Measurements from ENCODE around the gene AUTS2.

Gene AUTS2

DNA sequence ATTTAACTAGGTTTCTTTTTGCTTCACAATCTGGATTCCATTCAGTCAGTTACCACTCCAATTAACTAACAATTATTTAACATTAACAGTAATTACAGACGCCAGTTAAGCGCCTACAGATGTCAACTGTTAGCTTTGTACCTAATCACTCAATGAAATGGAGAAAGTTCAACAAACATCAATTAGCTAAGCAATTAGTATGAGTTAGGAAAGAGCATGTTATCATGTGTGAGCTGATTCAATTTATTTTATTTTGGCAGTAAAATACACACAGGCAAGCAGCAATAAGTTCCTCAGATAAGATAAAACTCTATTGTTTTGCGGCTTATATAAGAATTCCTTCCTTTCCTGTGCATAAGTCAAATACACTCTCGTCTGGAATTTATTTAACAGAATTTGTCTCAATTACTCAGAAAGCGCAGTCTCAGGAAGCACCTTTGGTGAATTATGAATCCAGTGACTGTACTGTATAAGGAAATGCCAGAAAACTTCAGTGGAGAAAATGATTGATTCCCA lies 1106.6 kb downstream of the AUTS2 start:
- Histone ChIP-seq H3K27me3 (no peaks in the 10 kb centered on the region), H3K4me3 (no peak overlapping the region), H3K4me1 (peaks cover 0 to 20% (median 8%) of the 10 kb centered on the region in 4 donors), H3K27ac (no peak overlapping the region), H3K9me3 (no peaks in the 10 kb centered on the region), H3K36me3 (no peaks in the 10 kb centered on the region)
- DNase-seq: no peak
- intact Hi-C loops (cut with DNase I; ENCODE audit: low total_unique reads): loop anchor here (5.0 kb wide), 1 partner anchor 513 kb away; no protein-coding TSS in a partner anchor
- TF ChIP-seq, protein P1, sequence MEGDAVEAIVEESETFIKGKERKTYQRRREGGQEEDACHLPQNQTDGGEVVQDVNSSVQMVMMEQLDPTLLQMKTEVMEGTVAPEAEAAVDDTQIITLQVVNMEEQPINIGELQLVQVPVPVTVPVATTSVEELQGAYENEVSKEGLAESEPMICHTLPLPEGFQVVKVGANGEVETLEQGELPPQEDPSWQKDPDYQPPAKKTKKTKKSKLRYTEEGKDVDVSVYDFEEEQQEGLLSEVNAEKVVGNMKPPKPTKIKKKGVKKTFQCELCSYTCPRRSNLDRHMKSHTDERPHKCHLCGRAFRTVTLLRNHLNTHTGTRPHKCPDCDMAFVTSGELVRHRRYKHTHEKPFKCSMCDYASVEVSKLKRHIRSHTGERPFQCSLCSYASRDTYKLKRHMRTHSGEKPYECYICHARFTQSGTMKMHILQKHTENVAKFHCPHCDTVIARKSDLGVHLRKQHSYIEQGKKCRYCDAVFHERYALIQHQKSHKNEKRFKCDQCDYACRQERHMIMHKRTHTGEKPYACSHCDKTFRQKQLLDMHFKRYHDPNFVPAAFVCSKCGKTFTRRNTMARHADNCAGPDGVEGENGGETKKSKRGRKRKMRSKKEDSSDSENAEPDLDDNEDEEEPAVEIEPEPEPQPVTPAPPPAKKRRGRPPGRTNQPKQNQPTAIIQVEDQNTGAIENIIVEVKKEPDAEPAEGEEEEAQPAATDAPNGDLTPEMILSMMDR (IDR thresholded peaks at IDR 0.05): no peak

DNA sequence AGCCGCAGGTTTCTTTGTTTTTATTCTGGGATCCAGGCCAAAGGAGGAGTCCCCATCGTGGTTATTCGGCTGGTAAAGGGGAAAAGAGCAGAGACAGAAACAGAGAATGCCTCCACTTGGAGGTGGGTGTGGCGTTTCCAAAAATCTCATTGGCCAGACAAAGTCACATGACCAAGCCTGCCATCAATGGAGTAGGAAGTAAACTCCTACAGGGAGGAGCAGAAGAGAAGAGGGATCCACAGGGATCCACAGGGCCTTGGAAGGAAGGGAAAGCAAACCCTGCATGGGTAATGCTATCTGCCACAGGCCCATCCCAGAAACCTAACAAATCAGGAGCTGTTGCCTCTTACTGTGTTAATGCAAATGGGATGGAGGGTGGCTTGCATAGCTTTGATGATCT lies 1107.9 kb downstream of the AUTS2 start:
- TF ChIP-seq, protein P1 (IDR thresholded peaks at IDR 0.05): no peak

DNA sequence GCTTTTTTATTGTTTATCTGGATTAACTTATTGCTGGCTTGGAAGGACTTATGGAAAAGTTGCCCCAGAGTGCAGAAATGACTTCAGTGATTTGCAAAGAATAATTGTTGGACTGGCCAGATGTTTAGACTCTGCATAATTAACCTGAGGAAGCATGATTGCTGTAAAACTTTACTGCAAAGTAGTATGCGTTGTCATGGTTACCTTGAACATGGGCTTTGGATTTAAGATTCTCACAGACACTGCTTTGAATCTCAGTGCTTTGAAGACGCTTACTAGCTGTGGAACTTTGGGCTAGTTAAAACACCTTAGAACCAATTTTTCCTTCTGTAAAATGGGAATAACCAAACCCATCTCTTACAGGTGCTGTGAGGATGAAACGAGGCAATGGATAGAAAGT lies 1108.4 kb downstream of the AUTS2 start:
- peaks cover 0 to 30% (median 7%) of the 10 kb centered on the region in 4 donors for H3K4me1 ChIP-seq
- H3K27ac ChIP-seq: no peak overlapping the region
- TF ChIP-seq, protein P1 (IDR thresholded peaks at IDR 0.05): no peak
- no peak overlapping the region for H3K4me3 ChIP-seq
- H3K9me3 ChIP-seq: no peaks in the 10 kb centered on the region
- DNase-seq: no peak
- intact Hi-C loops (cut with DNase I; ENCODE audit: low total_unique reads): no loop called here
- H3K27me3 ChIP-seq: no peaks in the 10 kb centered on the region
- H3K36me3 ChIP-seq: no peaks in the 10 kb centered on the region

More for the DNA sequence above, 1107.9 kb downstream of the AUTS2 start:
- H3K27ac ChIP-seq: no peak overlapping the region
- no peaks in the 10 kb centered on the region for H3K36me3 ChIP-seq
- no peaks in the 10 kb centered on the region for H3K27me3 ChIP-seq
- DNase-seq: no peak
- no peaks in the 10 kb centered on the region for H3K9me3 ChIP-seq
- H3K4me3 ChIP-seq: no peak overlapping the region
- H3K4me1 ChIP-seq: peaks cover 0 to 30% (median 8%) of the 10 kb centered on the region in 4 donors
- intact Hi-C loops (cut with DNase I; ENCODE audit: low total_unique reads): no loop called here

DNA sequence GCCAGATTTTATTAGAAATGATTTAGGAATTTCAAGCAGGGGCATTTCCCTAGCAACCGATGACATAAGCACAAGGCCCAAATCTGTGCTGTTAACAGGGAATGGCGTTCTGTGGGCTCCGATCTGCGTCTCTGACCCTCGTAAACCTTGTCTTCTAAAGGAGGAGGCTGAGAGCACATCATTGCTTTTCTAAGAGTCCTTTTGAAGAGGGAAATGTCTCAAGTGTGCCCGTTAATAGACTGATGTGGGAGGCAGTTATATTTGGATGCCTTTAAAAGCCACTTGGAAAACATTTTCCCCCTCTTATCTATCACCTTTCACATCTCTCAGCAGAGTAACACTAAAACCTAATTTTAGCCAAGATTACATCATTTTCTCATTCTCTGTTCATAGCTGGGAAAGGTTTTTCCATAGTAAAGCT lies 1109.6 kb downstream of the AUTS2 start:
- TF ChIP-seq, protein P1 (IDR thresholded peaks at IDR 0.05): no peak
- intact Hi-C loops (cut with DNase I; ENCODE audit: low total_unique reads): no loop called here
- no peak for DNase-seq
- Histone ChIP-seq H3K27ac (no peak overlapping the region), H3K9me3 (no peaks in the 10 kb centered on the region), H3K27me3 (no peaks in the 10 kb centered on the region), H3K36me3 (no peaks in the 10 kb centered on the region), H3K4me3 (no peak overlapping the region), H3K4me1 (peaks cover 0 to 30% (median 7%) of the 10 kb centered on the region in 4 donors)

DNA sequence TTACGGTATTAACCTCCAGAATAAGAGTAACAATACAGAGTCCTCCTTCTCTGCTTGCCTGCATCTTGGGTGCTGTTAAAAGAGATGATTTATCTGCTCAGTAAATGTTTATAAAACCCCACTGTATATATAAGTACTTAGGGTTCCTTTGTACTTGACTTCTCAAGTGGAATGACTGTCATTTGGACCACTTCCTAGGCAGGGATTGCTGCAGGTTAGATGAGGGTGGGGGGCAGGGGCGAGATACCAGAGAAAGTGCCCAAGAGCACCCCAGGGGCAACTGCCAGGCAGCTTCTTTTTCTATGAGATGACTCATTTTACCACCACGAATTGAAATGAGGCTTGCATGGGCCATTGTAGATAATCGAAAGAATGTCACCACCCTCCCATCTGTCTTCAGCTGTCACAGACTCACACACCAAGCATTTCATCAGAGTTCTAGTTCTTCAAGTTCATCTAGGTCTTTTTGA lies 1111.8 kb downstream of the AUTS2 start:
- TF ChIP-seq, protein P1 (IDR thresholded peaks at IDR 0.05): no peak
- Histone ChIP-seq H3K27me3 (no peaks in the 10 kb centered on the region), H3K36me3 (peaks cover 0 to 7% (median 0%) of the 10 kb centered on the region in 3 donors), H3K4me3 (no peak overlapping the region), H3K4me1 (peaks cover 0 to 30% (median 7%) of the 10 kb centered on the region in 4 donors), H3K9me3 (peaks cover 0 to 9% (median 0%) of the 10 kb centered on the region in 3 donors), H3K27ac (no peak overlapping the region)
- intact Hi-C loops (cut with DNase I; ENCODE audit: low total_unique reads): no loop called here
- no peak for DNase-seq
